HUES64 (cell line): Measurements from ENCODE around the gene RAB6B.

Source experiments
- H3K27ac ChIP-seq: 2 replicates; pipeline ENCODE4 v1.7.0; 2013; ENCODE audit warnings: low read depth, low read length, inconsistent platforms
- H3K27me3 ChIP-seq: 2 replicates; pipeline ENCODE4 v1.6.1; 2013; ENCODE audit warnings: mild to moderate bottlenecking, low read length; ENCODE audit not compliant: insufficient read depth
- H3K36me3 ChIP-seq: 2 replicates; pipeline ENCODE4 v1.6.1; 2013; ENCODE audit warnings: mild to moderate bottlenecking, low read length; ENCODE audit not compliant: insufficient read depth
- H3K4me1 ChIP-seq: 2 replicates; pipeline ENCODE4 v1.6.1; 2013; ENCODE audit warnings: mild to moderate bottlenecking, low read length, moderate library complexity; ENCODE audit not compliant: insufficient read depth
- H3K4me3 ChIP-seq: 2 replicates; pipeline ENCODE4 v1.5.1; 2013; ENCODE audit warnings: mild to moderate bottlenecking, low read length, moderate library complexity
- H3K9ac ChIP-seq: 2 replicates; pipeline ENCODE4 v1.6.1; 2013; ENCODE audit warnings: mild to moderate bottlenecking, low read depth, low read length
- H3K9me3 ChIP-seq: 2 replicates; pipeline ENCODE4 v1.6.1; 2013; ENCODE audit warnings: low read depth, low read length; ENCODE audit not compliant: insufficient read depth
- WGBS: fragments of 150-250, 120-280 bp; methylation state at CpG from one replicate; pipeline ENCODE4 v1.1.7; 2013; ENCODE audit warnings: missing lambda C conversion rate; 5-methylcytosine and 5-hydroxymethylcytosine counted together

The RAB6B gene

DNA sequence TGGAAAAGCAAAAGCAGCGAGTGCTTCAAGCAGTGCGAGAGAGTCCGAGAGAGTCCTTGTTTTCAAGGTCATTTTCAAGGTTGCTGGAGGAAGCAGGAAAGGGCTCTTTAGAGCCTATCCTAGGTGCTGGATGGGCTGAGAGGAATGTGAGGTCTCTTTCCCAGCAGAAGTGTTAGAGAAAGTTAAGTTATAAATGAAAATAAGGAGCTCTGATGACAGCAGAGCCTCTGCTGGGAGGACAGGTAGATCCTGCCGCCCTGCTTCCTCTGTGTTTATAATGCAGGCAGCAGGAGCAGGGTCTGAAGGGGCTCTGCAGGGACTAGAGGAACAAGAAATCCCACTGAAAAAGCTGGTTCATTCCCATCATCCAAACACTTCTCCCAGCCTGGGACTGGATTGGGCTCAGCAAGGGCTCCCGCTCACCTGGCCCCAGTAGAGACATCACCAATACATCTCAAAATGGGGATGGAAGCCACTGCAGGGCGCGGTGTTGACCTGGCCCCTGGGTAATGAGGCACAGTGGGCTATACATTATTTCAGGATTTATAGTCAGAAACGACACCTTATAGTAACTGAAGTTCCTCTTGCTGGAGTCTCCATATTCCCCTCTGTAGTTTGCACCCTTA is 41.5 kb upstream of the RAB6B start:
- WGBS: 89% methylated on average over 8 of the region's 8 CpGs
- no peaks in the 10 kb centered on the region for H3K36me3 ChIP-seq
- no peak overlapping the region for H3K4me3 ChIP-seq
- no peaks in the 10 kb centered on the region for H3K9me3 ChIP-seq
- no peaks in the 10 kb centered on the region for H3K4me1 ChIP-seq
- H3K9ac ChIP-seq: no peak overlapping the region
- H3K27ac ChIP-seq: no peak overlapping the region
- H3K27me3 ChIP-seq: no peaks in the 10 kb centered on the region

DNA sequence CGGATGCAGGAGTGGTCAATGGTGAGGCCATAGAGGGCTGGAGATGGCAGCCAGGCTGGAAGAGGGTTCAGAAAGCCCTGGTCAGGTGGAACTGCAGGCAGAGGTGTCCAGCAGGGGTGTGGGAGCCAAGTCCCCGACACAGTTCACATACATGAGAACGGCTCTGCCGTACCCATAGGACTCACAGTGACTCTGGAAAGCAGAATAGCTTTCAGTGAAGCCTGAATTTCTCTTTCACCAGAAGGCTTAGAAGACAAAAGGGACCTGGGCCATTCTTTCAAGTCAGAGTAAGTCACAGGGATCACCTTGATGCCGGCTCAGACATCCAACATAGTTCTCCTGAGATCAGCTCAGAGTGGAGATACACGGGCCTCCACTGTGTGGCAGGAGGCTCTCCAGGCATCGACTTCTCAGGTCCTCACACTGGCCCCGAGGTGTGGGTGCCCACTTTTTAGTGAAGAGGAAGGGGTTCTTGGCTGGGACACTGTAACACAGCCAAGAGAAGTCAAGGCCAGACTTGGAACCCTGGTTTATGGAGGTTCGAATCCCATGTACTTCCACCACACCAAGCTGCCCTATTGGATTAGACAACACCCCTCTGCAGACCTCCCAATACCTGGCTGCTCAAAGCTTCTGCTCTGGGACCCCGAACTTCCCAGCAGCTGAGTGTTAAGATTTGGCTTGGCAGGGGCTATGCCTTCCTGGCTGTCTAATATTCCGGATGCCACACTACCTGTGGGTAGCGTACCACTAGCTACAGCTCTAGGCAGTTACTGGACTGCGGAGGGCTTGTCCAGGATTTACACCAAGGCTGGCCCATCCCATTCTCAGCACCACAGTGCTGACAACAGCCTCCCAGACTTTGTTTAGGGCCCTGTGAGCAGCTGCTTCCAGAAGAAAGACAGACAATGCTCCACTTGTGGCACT is 40.4 kb upstream of the RAB6B start:
- H3K27me3 ChIP-seq: no peaks in the 10 kb centered on the region
- H3K9me3 ChIP-seq: no peaks in the 10 kb centered on the region
- no peak overlapping the region for H3K9ac ChIP-seq
- no peaks in the 10 kb centered on the region for H3K4me1 ChIP-seq
- WGBS: 96% methylated on average over 13 of the region's 13 CpGs
- no peak overlapping the region for H3K27ac ChIP-seq
- no peak overlapping the region for H3K4me3 ChIP-seq
- no peaks in the 10 kb centered on the region for H3K36me3 ChIP-seq

DNA sequence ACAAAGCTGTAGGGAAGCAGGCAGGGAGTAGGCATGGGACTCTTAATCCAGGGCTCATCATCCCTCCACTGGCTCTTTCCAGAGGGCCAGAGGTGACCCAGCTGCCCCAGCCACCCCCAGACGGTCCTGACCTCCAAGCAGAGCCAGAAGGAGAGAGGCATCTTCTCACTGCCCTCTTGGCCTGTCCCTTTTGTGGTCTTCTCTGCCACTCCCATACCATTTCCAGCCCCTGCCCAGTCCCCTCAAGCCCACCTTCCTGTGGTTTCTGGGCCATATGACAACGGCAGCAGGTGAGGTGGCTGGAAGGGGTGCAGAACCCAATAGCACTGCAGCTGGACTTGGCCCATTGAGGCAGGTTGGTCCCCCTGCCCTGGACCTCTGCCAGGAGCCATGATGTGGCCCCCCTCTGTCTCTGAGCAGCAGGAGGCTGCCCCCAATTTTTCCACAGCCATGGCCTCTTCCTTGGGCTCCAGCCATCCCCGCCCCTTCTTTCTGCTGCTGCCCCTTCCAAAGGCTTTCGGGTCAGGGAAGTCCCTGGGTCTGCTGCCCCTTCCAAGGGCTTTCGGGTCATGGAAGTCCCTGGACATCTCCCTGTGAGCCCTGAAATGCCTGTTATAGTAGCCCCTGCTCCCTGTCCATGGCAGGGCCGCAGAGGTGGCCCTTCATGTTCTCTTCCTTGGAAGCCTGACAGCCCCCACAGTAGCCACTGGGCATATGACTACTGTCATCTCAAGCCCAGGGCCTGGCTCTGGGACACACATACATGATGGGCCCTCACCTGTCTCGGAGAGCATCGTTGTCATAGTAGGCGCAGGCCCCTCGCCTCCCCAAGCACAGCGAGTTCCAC is 39.5 kb upstream of the RAB6B start:
- H3K9me3 ChIP-seq: no peaks in the 10 kb centered on the region
- no peaks in the 10 kb centered on the region for H3K4me1 ChIP-seq
- H3K9ac ChIP-seq: no peak overlapping the region
- H3K27ac ChIP-seq: no peak overlapping the region
- H3K27me3 ChIP-seq: no peaks in the 10 kb centered on the region
- H3K4me3 ChIP-seq: no peak overlapping the region
- 91% methylated on average over 11 of the region's 11 CpGs for WGBS
- no peaks in the 10 kb centered on the region for H3K36me3 ChIP-seq

DNA sequence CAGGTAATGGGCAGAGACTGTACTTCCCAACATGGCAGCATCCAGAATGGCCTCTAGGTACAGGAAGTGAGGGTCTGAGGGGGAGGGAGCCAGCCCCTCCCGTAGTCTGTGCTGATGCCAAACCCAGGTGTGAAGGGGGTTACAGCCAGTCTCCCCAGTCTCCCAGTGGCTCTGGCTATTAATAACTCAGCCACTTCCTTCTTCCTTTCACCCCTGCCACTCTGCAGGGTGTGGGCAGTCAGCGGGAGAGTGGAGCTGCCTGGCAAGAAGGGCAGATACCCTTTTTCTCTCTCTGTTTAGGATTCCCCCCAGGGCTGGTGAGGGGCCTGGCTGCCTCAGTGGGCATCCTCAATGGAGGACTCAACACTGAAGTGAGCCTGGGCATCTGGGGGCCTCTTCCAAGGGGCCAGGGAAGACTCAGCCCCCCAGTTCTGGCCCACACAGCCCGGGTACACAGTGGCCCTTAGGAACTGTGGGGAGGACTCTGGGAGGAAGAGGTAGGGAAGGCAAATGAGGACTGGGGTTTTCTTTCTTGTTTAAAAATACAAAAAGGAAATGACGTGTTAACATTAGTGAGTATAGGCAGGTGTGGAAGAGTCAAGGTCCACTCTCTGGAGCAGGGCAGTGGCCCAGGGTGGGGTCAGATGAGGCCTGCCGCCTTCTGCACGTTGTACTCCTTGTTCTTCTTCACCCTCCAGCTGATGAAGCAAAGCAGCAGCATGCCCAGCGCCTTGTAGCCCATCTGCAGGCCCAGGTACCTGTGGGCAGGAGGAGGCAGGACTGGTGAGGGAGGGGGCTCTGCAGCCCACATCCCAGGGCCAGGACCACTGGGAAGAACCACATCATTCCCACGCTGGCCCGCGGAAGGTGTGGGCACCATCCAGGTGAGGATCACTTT is 38.6 kb upstream of the RAB6B start:
- Histone ChIP-seq H3K4me3 (no peak overlapping the region), H3K36me3 (no peaks in the 10 kb centered on the region), H3K9me3 (no peaks in the 10 kb centered on the region), H3K27me3 (no peaks in the 10 kb centered on the region), H3K9ac (no peak overlapping the region), H3K4me1 (no peaks in the 10 kb centered on the region), H3K27ac (no peak overlapping the region)
- WGBS: 93% methylated on average over 10 of the region's 10 CpGs

DNA sequence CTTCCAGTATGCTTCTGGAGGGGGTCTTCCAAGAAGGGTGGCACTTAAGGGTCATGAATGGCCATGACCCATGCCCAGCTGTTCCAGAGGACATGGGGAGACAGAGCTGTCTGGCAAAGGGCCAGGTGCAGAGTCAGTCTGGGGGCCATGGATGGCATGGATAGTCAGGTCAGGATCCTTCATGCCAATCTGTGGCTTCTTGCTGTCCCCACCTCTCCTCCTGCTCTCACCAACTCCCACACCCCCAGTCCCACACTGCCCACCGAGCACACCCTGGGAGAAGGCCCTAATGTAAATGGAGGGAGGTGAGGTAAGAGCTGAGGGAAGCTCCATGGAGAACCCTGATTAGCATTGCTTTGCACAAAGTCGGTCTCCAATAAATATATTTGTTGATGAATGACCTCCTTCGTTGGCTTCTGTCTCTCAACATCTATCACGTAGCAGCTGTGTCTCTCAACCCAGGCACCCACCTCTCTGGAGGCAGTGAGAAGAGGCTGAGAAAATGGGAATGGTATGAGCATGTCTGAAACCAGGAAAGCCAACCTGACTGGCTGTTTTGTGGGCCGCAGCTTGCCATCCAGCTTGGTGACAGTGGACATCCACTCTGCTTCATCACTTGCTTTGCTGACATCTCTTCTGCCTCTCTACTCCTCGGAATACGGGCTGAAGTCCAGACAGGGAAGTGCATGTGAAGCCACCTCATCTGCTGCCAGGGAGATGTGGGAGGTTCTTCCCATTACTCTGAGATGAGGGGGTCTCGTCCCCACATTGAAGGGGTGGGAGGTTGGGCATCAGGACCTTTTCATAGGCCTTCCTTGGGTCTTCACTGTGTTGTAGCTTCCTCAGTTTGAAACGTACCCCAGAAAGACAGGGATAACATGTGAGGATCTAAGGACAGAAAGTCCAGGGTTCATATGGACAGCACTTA is 37.7 kb upstream of the RAB6B start:
- H3K9me3 ChIP-seq: no peaks in the 10 kb centered on the region
- peaks cover 4% of the 10 kb centered on the region for H3K27me3 ChIP-seq
- 97% methylated on average over 8 of the region's 9 CpGs for WGBS

DNA sequence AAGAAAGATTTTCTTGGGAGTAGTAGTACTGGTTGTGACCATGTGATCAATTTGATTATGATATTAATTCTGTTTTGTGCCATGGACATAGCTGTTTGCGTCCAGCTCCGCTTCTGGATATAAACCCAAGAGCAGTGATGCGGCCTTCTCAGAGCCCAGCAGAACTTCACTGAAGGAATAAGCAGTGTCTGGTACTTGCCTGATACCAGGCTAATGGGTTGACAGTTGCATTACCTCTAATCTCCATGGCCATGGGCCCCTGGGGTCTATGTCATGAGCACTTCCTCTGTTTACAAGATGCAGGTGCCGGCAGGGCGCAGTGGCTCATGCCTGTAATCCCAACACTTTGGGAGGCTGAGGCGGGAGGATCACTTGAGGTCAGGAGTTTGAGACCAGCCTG is 36.3 kb upstream of the RAB6B start:
- H3K9me3 ChIP-seq: no peaks in the 10 kb centered on the region
- H3K27ac ChIP-seq: no peak overlapping the region
- H3K9ac ChIP-seq: no peak overlapping the region
- H3K4me1 ChIP-seq: no peaks in the 10 kb centered on the region
- H3K36me3 ChIP-seq: no peaks in the 10 kb centered on the region
- H3K27me3 ChIP-seq: peaks cover 15% of the 10 kb centered on the region
- H3K4me3 ChIP-seq: no peak overlapping the region
- 96% methylated on average over 6 of the region's 6 CpGs for WGBS

More for the DNA sequence above, 37.7 kb upstream of the RAB6B start:
- H3K27ac ChIP-seq: no peak overlapping the region
- H3K36me3 ChIP-seq: no peaks in the 10 kb centered on the region
- no peak overlapping the region for H3K9ac ChIP-seq
- no peaks in the 10 kb centered on the region for H3K4me1 ChIP-seq
- H3K4me3 ChIP-seq: no peak overlapping the region

DNA sequence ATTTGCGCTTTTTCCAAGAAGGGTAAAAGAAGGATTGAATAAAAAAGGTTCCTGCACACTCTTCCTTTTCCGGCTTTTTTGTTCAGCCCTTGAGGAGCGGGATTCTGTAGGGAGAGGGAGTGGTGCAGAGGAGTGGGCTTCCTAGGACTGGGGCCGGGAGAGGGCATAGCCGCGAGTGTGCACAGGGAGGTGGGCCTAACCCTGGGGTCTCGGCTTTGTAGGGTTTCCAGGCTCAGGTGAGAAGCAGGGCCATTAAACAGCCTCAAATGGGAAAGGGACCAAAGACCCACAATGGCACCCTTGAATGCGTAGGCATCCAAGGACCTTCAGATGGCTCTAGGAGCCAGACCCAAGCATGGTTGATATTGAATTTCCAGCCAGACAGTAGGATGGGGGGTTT is 35.4 kb upstream of the RAB6B start:
- no peaks in the 10 kb centered on the region for H3K4me1 ChIP-seq
- peaks cover 21% of the 10 kb centered on the region for H3K27me3 ChIP-seq
- no peak overlapping the region for H3K9ac ChIP-seq
- H3K27ac ChIP-seq: no peak overlapping the region
- H3K36me3 ChIP-seq: no peaks in the 10 kb centered on the region
- no peak overlapping the region for H3K4me3 ChIP-seq
- no peaks in the 10 kb centered on the region for H3K9me3 ChIP-seq
- 96% methylated on average over 8 of the region's 8 CpGs for WGBS

DNA sequence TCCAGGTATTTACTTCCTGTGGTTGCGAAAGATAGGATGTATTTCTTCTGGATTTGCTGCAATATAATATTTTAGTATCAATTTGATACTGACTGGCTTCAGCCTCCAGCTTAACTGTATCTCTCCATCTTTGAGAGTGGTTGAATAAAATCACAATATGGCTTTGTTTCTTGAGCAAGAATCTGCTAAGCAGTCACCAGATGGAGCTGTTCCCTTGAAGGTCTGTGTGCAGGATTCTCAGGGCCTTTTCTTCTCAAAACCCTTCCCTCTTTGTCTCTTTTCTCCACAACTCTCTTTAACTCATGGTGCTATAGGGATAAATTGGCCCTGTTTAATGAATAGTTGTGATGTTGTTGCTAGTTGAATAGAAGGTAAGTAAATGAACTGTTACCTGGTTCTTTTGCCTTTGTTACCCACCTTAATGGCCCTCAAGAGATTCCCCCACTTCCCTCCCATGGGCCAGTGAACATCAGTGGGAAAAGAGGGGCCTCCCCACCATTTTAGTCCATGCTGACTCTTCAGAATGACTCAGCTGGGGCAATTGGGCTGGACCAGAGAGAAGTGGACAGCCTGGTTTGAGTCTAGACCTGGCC is 34.8 kb upstream of the RAB6B start:
- Histone ChIP-seq H3K4me1 (no peaks in the 10 kb centered on the region), H3K27me3 (peaks cover 21% of the 10 kb centered on the region), H3K36me3 (no peaks in the 10 kb centered on the region), H3K9me3 (no peaks in the 10 kb centered on the region), H3K4me3 (no peak overlapping the region), H3K9ac (no peak overlapping the region), H3K27ac (no peak overlapping the region)
- no CpG with 5 or more reads among the region's 1 CpG for WGBS

DNA sequence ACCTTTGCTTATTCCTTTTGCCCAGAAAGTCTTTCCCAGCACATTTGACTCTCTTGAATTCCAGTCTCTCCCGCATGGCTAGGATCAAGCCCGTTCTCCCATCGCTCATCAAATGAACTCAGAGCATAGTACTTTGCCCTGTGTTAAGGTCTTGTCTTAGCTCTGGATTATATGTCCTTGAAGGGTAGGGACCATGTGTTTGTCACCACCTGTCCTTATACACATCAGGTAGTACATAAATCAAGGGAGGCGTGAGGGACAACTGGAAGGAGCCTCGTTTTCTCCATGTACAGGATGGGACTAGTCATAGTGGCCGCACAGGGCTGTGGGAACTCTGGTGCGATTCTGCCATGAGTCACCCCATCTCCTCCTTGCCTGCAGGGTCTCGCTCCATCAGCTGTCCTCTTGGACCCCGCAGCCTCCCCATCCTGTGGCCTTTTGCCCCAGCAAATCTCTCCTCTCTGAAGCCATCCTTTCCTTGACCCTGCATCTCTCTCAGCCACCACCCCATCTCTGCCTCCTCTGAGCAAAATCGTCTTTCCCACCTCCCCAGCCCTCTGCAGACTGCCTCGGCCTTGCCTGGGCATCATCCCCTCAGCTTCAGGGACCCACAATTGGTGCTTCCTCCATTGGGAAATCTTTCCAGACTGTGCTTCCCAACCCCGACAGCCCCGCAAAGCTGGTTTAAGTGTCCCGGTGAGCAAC is 33.4 kb upstream of the RAB6B start:
- whole genome bisulfite sequencing: 92% methylated on average over 14 of the region's 14 CpGs
- H3K4me1 ChIP-seq: no peaks in the 10 kb centered on the region
- H3K27ac ChIP-seq: no peak overlapping the region

More for the DNA sequence above, 33.4 kb upstream of the RAB6B start:
- Histone ChIP-seq H3K9me3 (no peaks in the 10 kb centered on the region), H3K36me3 (no peaks in the 10 kb centered on the region), H3K4me3 (no peak overlapping the region), H3K27me3 (peaks cover 21% of the 10 kb centered on the region), H3K9ac (no peak overlapping the region)
